ENCODE measurements around the gene PKIG.

PKIG gene

DNA sequence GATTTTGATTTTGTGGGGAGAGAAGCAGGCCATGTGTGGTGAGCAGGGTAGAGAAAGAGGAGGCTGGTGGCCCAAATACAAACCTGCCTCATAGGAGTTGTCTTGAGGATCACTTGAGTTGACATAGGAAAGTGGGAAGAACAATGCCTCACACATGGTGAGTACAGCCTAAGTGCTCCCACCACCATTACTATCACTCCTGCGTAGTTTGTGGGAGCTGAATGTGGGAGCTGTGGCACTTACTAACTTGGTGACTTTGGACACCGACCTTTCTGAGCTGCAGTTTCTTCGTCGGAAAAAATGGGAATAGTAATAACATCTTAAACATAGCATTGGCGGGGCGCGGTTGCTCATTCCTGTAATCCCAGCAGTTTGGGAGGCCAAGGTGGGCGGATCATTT is 35.0 kb upstream of the PKIG start:
- intact Hi-C loops (cut with DNase I; ENCODE audit: low total_unique reads) = no loop called here
- H3K36me3 ChIP-seq = no peaks in the 10 kb centered on the region
- DNase-seq = no peak
- peak overlapping the region; percentile 64 to 73 for H3K27ac ChIP-seq
- H3K9me3 ChIP-seq = no peaks in the 10 kb centered on the region
- H3K4me3 ChIP-seq = no peak overlapping the region
- no peaks in the 10 kb centered on the region for H3K27me3 ChIP-seq
- TF ChIP-seq, protein P1, sequence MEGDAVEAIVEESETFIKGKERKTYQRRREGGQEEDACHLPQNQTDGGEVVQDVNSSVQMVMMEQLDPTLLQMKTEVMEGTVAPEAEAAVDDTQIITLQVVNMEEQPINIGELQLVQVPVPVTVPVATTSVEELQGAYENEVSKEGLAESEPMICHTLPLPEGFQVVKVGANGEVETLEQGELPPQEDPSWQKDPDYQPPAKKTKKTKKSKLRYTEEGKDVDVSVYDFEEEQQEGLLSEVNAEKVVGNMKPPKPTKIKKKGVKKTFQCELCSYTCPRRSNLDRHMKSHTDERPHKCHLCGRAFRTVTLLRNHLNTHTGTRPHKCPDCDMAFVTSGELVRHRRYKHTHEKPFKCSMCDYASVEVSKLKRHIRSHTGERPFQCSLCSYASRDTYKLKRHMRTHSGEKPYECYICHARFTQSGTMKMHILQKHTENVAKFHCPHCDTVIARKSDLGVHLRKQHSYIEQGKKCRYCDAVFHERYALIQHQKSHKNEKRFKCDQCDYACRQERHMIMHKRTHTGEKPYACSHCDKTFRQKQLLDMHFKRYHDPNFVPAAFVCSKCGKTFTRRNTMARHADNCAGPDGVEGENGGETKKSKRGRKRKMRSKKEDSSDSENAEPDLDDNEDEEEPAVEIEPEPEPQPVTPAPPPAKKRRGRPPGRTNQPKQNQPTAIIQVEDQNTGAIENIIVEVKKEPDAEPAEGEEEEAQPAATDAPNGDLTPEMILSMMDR (IDR thresholded peaks at IDR 0.05) = no peak
- H3K4me1 ChIP-seq = peaks cover 0 to 41% (median 11%) of the 10 kb centered on the region in 4 donors

DNA sequence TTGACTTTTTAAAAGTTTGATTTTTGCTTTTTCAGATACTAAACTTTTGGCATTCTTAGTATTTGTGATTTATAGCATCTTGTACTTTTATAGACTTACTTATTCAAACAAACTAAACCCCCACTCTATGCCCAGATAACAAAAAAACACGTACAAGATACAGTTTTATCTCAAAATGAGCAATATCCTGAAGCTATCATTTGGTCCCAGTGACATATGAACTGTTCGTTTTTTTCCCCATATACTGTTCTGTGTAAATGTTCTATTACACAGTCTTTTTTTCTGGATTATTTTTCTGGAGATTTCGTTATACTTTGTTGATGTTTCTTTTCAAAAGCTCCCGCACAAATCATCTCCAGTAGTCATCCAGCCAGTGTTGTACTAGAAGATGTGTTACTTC is 33.3 kb upstream of the PKIG start:
- no peak overlapping the region for H3K4me3 ChIP-seq
- H3K4me1 ChIP-seq = peaks cover 0 to 50% (median 10%) of the 10 kb centered on the region in 4 donors
- intact Hi-C loops (cut with DNase I; ENCODE audit: low total_unique reads) = no loop called here
- H3K27ac ChIP-seq = peak overlapping the region; percentile 64 to 73
- H3K27me3 ChIP-seq = no peaks in the 10 kb centered on the region
- TF ChIP-seq, protein P1 (IDR thresholded peaks at IDR 0.05) = no peak
- H3K36me3 ChIP-seq = no peaks in the 10 kb centered on the region
- no peaks in the 10 kb centered on the region for H3K9me3 ChIP-seq
- no peak for DNase-seq

DNA sequence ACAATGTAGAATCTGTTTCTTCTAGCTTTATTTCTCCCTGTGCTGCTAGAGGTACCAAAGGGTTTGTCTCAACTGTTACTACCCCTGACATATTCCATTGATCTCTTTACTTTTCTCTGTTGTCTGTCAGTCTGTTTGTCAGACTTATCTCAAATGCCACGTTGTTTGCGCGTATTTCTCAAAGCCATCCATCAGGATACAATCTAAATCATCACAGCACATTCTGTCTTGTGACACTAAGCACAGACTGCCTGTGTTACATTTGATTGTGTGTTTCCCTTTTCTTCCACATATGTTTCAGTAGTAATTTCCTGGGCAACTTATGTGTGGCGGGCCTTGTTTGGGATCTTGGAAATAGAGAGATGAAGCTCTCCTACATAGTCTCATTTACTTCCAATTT is 30.3 kb upstream of the PKIG start:
- no peaks in the 10 kb centered on the region for H3K9me3 ChIP-seq
- peaks cover 0 to 50% (median 10%) of the 10 kb centered on the region in 4 donors for H3K4me1 ChIP-seq
- H3K4me3 ChIP-seq = no peak overlapping the region
- intact Hi-C loops (cut with DNase I; ENCODE audit: low total_unique reads) = no loop called here
- no peak for DNase-seq
- H3K36me3 ChIP-seq = no peaks in the 10 kb centered on the region
- H3K27me3 ChIP-seq = no peaks in the 10 kb centered on the region
- peak overlapping the region; percentile 46 to 58 for H3K27ac ChIP-seq
- TF ChIP-seq, protein P1 (IDR thresholded peaks at IDR 0.05) = no peak

DNA sequence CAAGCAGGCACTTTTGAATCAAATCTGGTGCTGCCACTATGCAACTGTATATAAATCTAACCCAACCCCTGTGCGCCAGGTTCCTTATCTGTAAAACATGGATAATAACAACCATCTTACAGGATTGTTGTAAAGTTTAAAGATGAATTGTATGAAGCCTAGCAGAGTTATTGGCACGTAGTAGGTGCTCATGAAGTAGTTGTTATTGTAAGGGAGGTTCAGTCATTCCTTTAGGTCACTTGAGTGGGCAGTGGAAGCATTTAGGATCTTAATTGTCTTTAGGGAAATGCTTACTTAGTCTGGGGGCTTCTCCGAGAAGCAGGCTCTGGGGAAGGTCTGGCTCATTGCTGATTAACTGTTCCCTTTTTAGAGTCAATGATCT is 29.8 kb upstream of the PKIG start:
- Histone ChIP-seq H3K27me3 (no peaks in the 10 kb centered on the region), H3K4me3 (no peak overlapping the region), H3K9me3 (no peaks in the 10 kb centered on the region), H3K36me3 (no peaks in the 10 kb centered on the region), H3K27ac (peak overlapping the region; percentile 46 to 58), H3K4me1 (peaks cover 0 to 48% (median 10%) of the 10 kb centered on the region in 4 donors)
- intact Hi-C loops (cut with DNase I; ENCODE audit: low total_unique reads) = no loop called here
- DNase-seq = no peak
- TF ChIP-seq, protein P1 (IDR thresholded peaks at IDR 0.05) = no peak

DNA sequence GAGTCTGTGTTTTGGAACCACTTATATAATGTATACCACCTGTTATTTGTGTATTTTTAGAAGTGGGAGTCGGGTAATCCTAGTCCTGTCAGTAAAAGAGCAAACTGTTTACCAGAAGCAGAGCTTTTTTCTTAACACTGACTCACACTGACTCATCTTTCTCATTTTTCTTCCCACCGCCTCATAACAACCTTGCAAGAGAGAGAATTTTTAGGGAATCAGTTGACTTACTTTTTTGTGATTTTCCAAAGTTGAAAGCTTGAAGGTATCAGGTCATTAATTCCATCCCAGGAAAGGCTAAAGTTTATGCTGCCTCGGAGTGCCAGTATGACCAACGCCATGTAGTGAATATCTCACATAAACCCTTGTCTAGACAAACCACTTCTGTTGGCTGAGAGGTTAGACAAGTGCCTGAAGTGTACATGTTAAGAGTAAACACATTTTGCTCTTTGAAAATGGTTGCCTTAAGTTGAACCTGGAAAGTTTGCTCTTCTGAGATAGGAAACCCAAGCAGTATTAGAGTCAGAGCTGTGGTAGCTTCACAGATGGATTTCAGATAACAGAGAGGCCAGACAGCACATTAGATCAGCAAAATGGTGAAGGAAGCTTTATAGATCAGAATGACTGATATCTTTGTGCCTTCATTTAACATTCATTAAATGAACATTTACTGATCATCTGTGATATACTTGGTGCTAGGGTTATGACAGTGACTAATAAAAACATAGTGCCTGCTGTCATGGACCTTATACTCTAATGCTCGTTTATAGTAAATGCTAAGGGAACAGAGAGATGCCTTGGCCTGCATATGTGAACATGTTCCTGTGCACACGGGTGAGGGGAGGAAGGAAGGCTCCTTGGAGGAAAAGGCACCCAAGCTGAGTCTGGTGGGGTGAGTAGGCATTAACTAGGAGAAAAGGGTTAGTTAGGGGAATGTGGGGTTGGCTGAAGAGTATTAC is 29.1 kb upstream of the PKIG start:
- Histone ChIP-seq H3K9me3 (no peaks in the 10 kb centered on the region), H3K27me3 (no peaks in the 10 kb centered on the region), H3K36me3 (no peaks in the 10 kb centered on the region), H3K4me3 (no peak overlapping the region), H3K4me1 (peaks cover 0 to 41% (median 4%) of the 10 kb centered on the region in 4 donors), H3K27ac (peak overlapping the region; percentile 46 to 58)
- intact Hi-C loops (cut with DNase I; ENCODE audit: low total_unique reads) = no loop called here
- TF ChIP-seq, protein P1 (IDR thresholded peaks at IDR 0.05) = no peak
- no peak for DNase-seq

Measured in tibial artery (tissue), 4 donors.